Measurements from ENCODE around the gene INPP5F. TPM values are rescaled to one million over a fixed set of nuclear protein-coding genes. Genes with fewer than 3 reads are reported as not detected.
"Not testable (repeated sequence)": the region's sequence is repeated elsewhere in the genome, so short reads cannot be mapped to it uniquely, and the experiment has no call there.

The INPP5F gene
- total RNA-seq, 1 donor from 2014 or later, result 11.5 TPM

- Histone ChIP-seq H3K4me3 (ENCODE audit: low read length in 3 of 3) (no peak overlapping the region), H3K9me3 (ENCODE audit: control insufficient read depth in 3 of 3, low read length in 3 of 3) (no peaks in the 10 kb centered on the region), H3K27me3 (ENCODE audit: control insufficient read depth in 3 of 3, insufficient read depth in 3 of 3, low read length in 3 of 3) (no peaks in the 10 kb centered on the region), H3K4me1 (ENCODE audit: control insufficient read depth in 3 of 3, insufficient read depth in 3 of 3, low read length in 3 of 3) (peaks cover 7 to 11% (median 10%) of the 10 kb centered on the region in 3 donors), H3K36me3 (ENCODE audit: control insufficient read depth in 3 of 3, insufficient read depth in 3 of 3, low read length in 3 of 3) (no peaks in the 10 kb centered on the region), H3K27ac (ENCODE audit: low read depth, low read length) (no peak overlapping the region), H3K9ac (ENCODE audit: low read depth in 1 of 3, low read length in 3 of 3) (no peak overlapping the region)
Measured at GRCh38 chr10:119867317-119867716, 141.5 kb downstream of the INPP5F start.

GRCh38 chr10:119869398-119869797 lies 143.5 kb downstream of the INPP5F start:
- not testable (repeated sequence) for H3K9me3 ChIP-seq (ENCODE audit: control insufficient read depth in 3 of 3, low read length in 3 of 3); H3K27ac ChIP-seq (ENCODE audit: low read depth, low read length); H3K27me3 ChIP-seq (ENCODE audit: control insufficient read depth in 3 of 3, insufficient read depth in 3 of 3, low read length in 3 of 3); H3K4me3 ChIP-seq (ENCODE audit: low read length in 3 of 3); H3K36me3 ChIP-seq (ENCODE audit: control insufficient read depth in 3 of 3, insufficient read depth in 3 of 3, low read length in 3 of 3); H3K9ac ChIP-seq (ENCODE audit: low read depth in 1 of 3, low read length in 3 of 3)
- H3K4me1 ChIP-seq (ENCODE audit: control insufficient read depth in 3 of 3, insufficient read depth in 3 of 3, low read length in 3 of 3), result peaks cover 11 to 14% (median 11%) of the 10 kb centered on the region in 3 donors

GRCh38 chr10:119871881-119872609 lies 146.2 kb downstream of the INPP5F start:
- no peaks in the 10 kb centered on the region for H3K36me3 ChIP-seq (ENCODE audit: control insufficient read depth in 3 of 3, insufficient read depth in 3 of 3, low read length in 3 of 3)
- peak overlapping the region; percentile 62 for H3K27ac ChIP-seq (ENCODE audit: low read depth, low read length)
- peak overlapping the region; percentile 80 to 92 (median 85) for H3K9ac ChIP-seq (ENCODE audit: low read depth in 1 of 3, low read length in 3 of 3)
- H3K9me3 ChIP-seq (ENCODE audit: control insufficient read depth in 3 of 3, low read length in 3 of 3), result no peaks in the 10 kb centered on the region
- H3K4me3 ChIP-seq (ENCODE audit: low read length in 3 of 3), result peak overlapping the region; percentile 72 to 92 (median 91)
- H3K27me3 ChIP-seq (ENCODE audit: control insufficient read depth in 3 of 3, insufficient read depth in 3 of 3, low read length in 3 of 3), result no peaks in the 10 kb centered on the region
- H3K4me1 ChIP-seq (ENCODE audit: control insufficient read depth in 3 of 3, insufficient read depth in 3 of 3, low read length in 3 of 3), result peaks cover 11 to 14% (median 11%) of the 10 kb centered on the region in 3 donors

GRCh38 chr10:119872610-119872859 lies 146.7 kb downstream of the INPP5F start, which contains the start of gene MCMBP:
Gene MCMBP (minus strand): TSS chr10:119872843. CDS start chr10:119872584, 259 bp downstream.
- Histone ChIP-seq H3K4me1 (ENCODE audit: control insufficient read depth in 3 of 3, insufficient read depth in 3 of 3, low read length in 3 of 3) (peaks cover 11 to 14% (median 11%) of the 10 kb centered on the region in 3 donors), H3K9ac (ENCODE audit: low read depth in 1 of 3, low read length in 3 of 3) (peak within 1 kb of the TSS; percentile 90 to 93 (median 92))

GRCh38 chr10:119872860-119873681 lies 147.2 kb downstream of the INPP5F start:
- H3K36me3 ChIP-seq (ENCODE audit: control insufficient read depth in 3 of 3, insufficient read depth in 3 of 3, low read length in 3 of 3), result no peaks in the 10 kb centered on the region
- peaks cover 11 to 14% (median 11%) of the 10 kb centered on the region in 3 donors for H3K4me1 ChIP-seq (ENCODE audit: control insufficient read depth in 3 of 3, insufficient read depth in 3 of 3, low read length in 3 of 3)
- no peaks in the 10 kb centered on the region for H3K9me3 ChIP-seq (ENCODE audit: control insufficient read depth in 3 of 3, low read length in 3 of 3)
- H3K9ac ChIP-seq (ENCODE audit: low read depth in 1 of 3, low read length in 3 of 3), result peak overlapping the region; percentile 90 to 93 (median 92)
- peak overlapping the region; percentile 75 for H3K27ac ChIP-seq (ENCODE audit: low read depth, low read length)
- H3K27me3 ChIP-seq (ENCODE audit: control insufficient read depth in 3 of 3, insufficient read depth in 3 of 3, low read length in 3 of 3), result no peaks in the 10 kb centered on the region
- H3K4me3 ChIP-seq (ENCODE audit: low read length in 3 of 3), result peak overlapping the region; percentile 88 to 92 (median 91)

More at GRCh38 chr10:119872610-119872859, 146.7 kb downstream of the INPP5F start, which contains the start of gene MCMBP:
- Histone ChIP-seq H3K36me3 (ENCODE audit: control insufficient read depth in 3 of 3, insufficient read depth in 3 of 3, low read length in 3 of 3) (no peaks in the 10 kb centered on the region), H3K9me3 (ENCODE audit: control insufficient read depth in 3 of 3, low read length in 3 of 3) (no peaks in the 10 kb centered on the region), H3K27ac (ENCODE audit: low read depth, low read length) (peak within 1 kb of the TSS; percentile 75), H3K27me3 (ENCODE audit: control insufficient read depth in 3 of 3, insufficient read depth in 3 of 3, low read length in 3 of 3) (no peaks in the 10 kb centered on the region), H3K4me3 (ENCODE audit: low read length in 3 of 3) (peak within 1 kb of the TSS; percentile 88 to 92 (median 91))

- H3K4me3 ChIP-seq (ENCODE audit: low read length in 3 of 3), result no peak overlapping the region
- no peak overlapping the region for H3K27ac ChIP-seq (ENCODE audit: low read depth, low read length)
- no peaks in the 10 kb centered on the region for H3K9me3 ChIP-seq (ENCODE audit: control insufficient read depth in 3 of 3, low read length in 3 of 3)
- H3K27me3 ChIP-seq (ENCODE audit: control insufficient read depth in 3 of 3, insufficient read depth in 3 of 3, low read length in 3 of 3), result no peaks in the 10 kb centered on the region
- H3K36me3 ChIP-seq (ENCODE audit: control insufficient read depth in 3 of 3, insufficient read depth in 3 of 3, low read length in 3 of 3), result no peaks in the 10 kb centered on the region
- peaks cover 0 to 4% (median 0%) of the 10 kb centered on the region in 3 donors for H3K4me1 ChIP-seq (ENCODE audit: control insufficient read depth in 3 of 3, insufficient read depth in 3 of 3, low read length in 3 of 3)
- H3K9ac ChIP-seq (ENCODE audit: low read depth in 1 of 3, low read length in 3 of 3), result no peak overlapping the region
Measured at GRCh38 chr10:119878524-119878923, 152.7 kb downstream of the INPP5F start.

Small RNA genes lying within 50 kb of the gene (small RNA-seq; reads per million reads assigned to genes)
- gene RN7SL846P, result not detected

Other genes starting within 250 kb of the INPP5F start
- 39.7 TPM for gene RGS10, start 183.3 kb upstream of the INPP5F start, total RNA-seq
- 39.1 TPM for gene TIAL1, start 129.1 kb upstream of the INPP5F start, total RNA-seq
- gene BAG3, start 74.7 kb upstream of the INPP5F start, total RNA-seq, result 4.7 TPM
- 35.5 TPM for gene MCMBP, start 146.8 kb downstream of the INPP5F start, total RNA-seq
- 17.7 TPM for gene SEC23IP, start 166.7 kb downstream of the INPP5F start, total RNA-seq